HepG2 (cell line): ENCODE results near the gene PTPA. TPM values are rescaled to one million over a fixed set of nuclear protein-coding genes. Genes with fewer than 3 reads are reported as not detected.

Experiments used
- ATAC-seq: fragments of 200-7000 bp; cut with Tn5 transposase; 3 replicates; pipeline ENCODE4 v1.9.1; 2020; ENCODE audit warnings: mild to moderate bottlenecking, moderate library complexity
- BruUV-seq: library from RNA; stranded (reverse); fragments of 400-500 nt; replicated peaks from 2 replicates; lab custom pipeline; 2021; lab: Mats Ljungman, UMichigan
- CTCF ChIA-PET: fragments of 300-600 bp; formaldehyde crosslinking; extraction: SDS; loops from one replicate; lab custom pipeline; 2021; ENCODE audit warnings: low total read pairs, inconsistent platforms, low intra/inter-chr PET ratio; lab: Yijun Ruan, JAX
- POLR2A ChIA-PET: fragments of 350-600 bp; sonication (Branson Sonifier 250); formaldehyde crosslinking; loops from one replicate; lab custom pipeline; 2020; ENCODE audit warnings: antibody characterized with exemption, inconsistent platforms; lab: Yijun Ruan, JAX
- DNase-seq: peaks from one replicate; pipeline ENCODE4 v3.0.0-alpha.2; 2015; ENCODE audit warnings: low spot score
- FAIRE-seq: peaks from 3 replicates; lab custom pipeline; 2011; peaks lifted over from hg19 to GRCh38; lab: Jason Lieb, UNC
- H2AFZ ChIP-seq: one replicate; pipeline ENCODE4 v1.6.1; 2011; ENCODE audit warnings: low read length, inconsistent platforms
- H3K27ac ChIP-seq: fragments of 300-600 bp; 3 replicates; pipeline ENCODE4 v1.8.0; 2011; ENCODE audit warnings: mixed run types, mild to moderate bottlenecking, mixed read lengths, low read length, inconsistent platforms; ENCODE audit not compliant: insufficient read depth; ENCODE audit errors: extremely low read length
- H3K27me3 ChIP-seq, 2 experiments: fragments of 200-600 bp in 1 of 2; 2 replicates in 1 of 2; 3 replicates in 1 of 2; pipeline versions ENCODE4 v1.6.0 to v1.8.0; 2011; ENCODE audit warnings: low read length in 2 of 2, mild to moderate bottlenecking in 2 of 2, moderate library complexity in 2 of 2, inconsistent platforms in 1 of 2; ENCODE audit not compliant: insufficient read depth in 2 of 2, control insufficient read depth in 1 of 2
- H3K36me3 ChIP-seq, 2 experiments: fragments of 200-600 bp in 1 of 2; replicated peaks in 1 of 2; 2 replicates in 1 of 2; 3 replicates in 1 of 2; pipeline versions ENCODE4 v1.5.1 to v1.8.0; 2011; ENCODE audit warnings: low read length in 2 of 2, inconsistent platforms in 1 of 2; ENCODE audit not compliant: insufficient read depth in 2 of 2, control insufficient read depth in 1 of 2
- H3K4me1 ChIP-seq: 2 replicates; pipeline ENCODE4 v1.5.1; 2012; ENCODE audit warnings: low read length, inconsistent platforms; ENCODE audit not compliant: insufficient read depth
- H3K4me2 ChIP-seq: 2 replicates; pipeline ENCODE4 v1.6.0; 2011; ENCODE audit warnings: low read depth, low read length, inconsistent platforms
- H3K4me3 ChIP-seq, 3 experiments: fragments of 200-600 bp in 1 of 3; sonication (generic), shearing (Covaris generic) in 1 of 3; replicated peaks in 1 of 3; 2 replicates each; pipeline ENCODE4 v1.5.1; 2011 to 2016; ENCODE audit warnings: low read length in 3 of 3, inconsistent platforms in 2 of 3, low read depth in 2 of 3, mild to moderate bottlenecking in 2 of 3, control low read depth in 1 of 3, mixed read lengths in 1 of 3; ENCODE audit not compliant: insufficient read depth in 1 of 3
- H3K79me2 ChIP-seq: one replicate; pipeline ENCODE4 v1.6.1; 2011; ENCODE audit warnings: low read length, inconsistent platforms; ENCODE audit not compliant: insufficient read depth
- H3K9ac ChIP-seq: 2 replicates; pipeline ENCODE4 v1.6.0; 2011; ENCODE audit warnings: mild to moderate bottlenecking, low read depth, low read length, inconsistent platforms; ENCODE audit not compliant: insufficient read depth
- H3K9me3 ChIP-seq: 2 replicates; pipeline ENCODE4 v1.5.1; 2012; ENCODE audit warnings: mild to moderate bottlenecking, low read length
- H4K20me1 ChIP-seq: 2 replicates; pipeline ENCODE4 v1.6.0; 2011; ENCODE audit warnings: inconsistent platforms, mild to moderate bottlenecking, low read length, moderate library complexity; ENCODE audit not compliant: insufficient read depth
- BORCS8-MEF2B ChIP-seq: sonication (generic); formaldehyde crosslinking; IDR thresholded peaks from 2 replicates; pipeline ENCODE4 v1.8.0; 2022; ENCODE audit warnings: mild to moderate bottlenecking, missing genetic modification reagents
- IRF1 ChIP-seq: sonication (generic); formaldehyde crosslinking; IDR thresholded peaks from 2 replicates; pipeline ENCODE4 v1.4.0; 2020; ENCODE audit warnings: low read depth, mild to moderate bottlenecking, missing genetic modification reagents
- NKX3-1 ChIP-seq: sonication (generic); formaldehyde crosslinking; IDR thresholded peaks from 2 replicates; pipeline ENCODE4 v1.5.0; 2020; ENCODE audit warnings: missing genetic modification reagents
- REL ChIP-seq: sonication (generic); formaldehyde crosslinking; conservative IDR thresholded peaks from 2 replicates; pipeline ENCODE4 v1.8.0; 2022; ENCODE audit warnings: mild to moderate bottlenecking, missing genetic modification reagents, moderate library complexity
- SAFB2 ChIP-seq: sonication (generic); formaldehyde crosslinking; IDR thresholded peaks from 2 replicates; pipeline ENCODE4 v1.5.1; 2020; ENCODE audit warnings: missing genetic modification reagents, low read depth, mild to moderate bottlenecking, borderline replicate concordance
- TMF1 ChIP-seq: sonication (generic); formaldehyde crosslinking; IDR thresholded peaks from 2 replicates; pipeline ENCODE4 v1.8.1; 2022; ENCODE audit warnings: low read depth, missing genetic modification reagents
- TRIM24 ChIP-seq: sonication (generic); formaldehyde crosslinking; IDR thresholded peaks from 2 replicates; pipeline ENCODE4 v1.8.0; 2022; ENCODE audit warnings: mild to moderate bottlenecking, missing genetic modification reagents
- ZEB1 ChIP-seq: IDR thresholded peaks from 2 replicates; pipeline ENCODE4 v1.6.1; 2012; ENCODE audit warnings: mild to moderate bottlenecking, low read depth, inconsistent platforms; ENCODE audit not compliant: insufficient replicate concordance
- ZNF574 ChIP-seq: sonication (generic); formaldehyde crosslinking; IDR thresholded peaks from 2 replicates; pipeline ENCODE4 v1.4.0; 2020; ENCODE audit warnings: missing genetic modification reagents
- ZNF775 ChIP-seq: sonication (generic); formaldehyde crosslinking; IDR thresholded peaks from 2 replicates; pipeline ENCODE4 v1.4.0; 2020; ENCODE audit warnings: missing genetic modification reagents, mild to moderate bottlenecking, moderate library complexity, borderline replicate concordance
- WGBS: methylation state at CpG from one replicate; pipeline ENCODE4 v1.1.6; 2017; ENCODE audit warnings: low lambda C conversion rate; 5-methylcytosine and 5-hydroxymethylcytosine counted together
- in situ Hi-C: cut with HindIII; loops from 2 replicates; pipeline ENCODE4 v1.10.0; 2017; ENCODE audit warnings: low pct_unique_long_range_greater_than_20kb; ENCODE audit not compliant: extremely low pct_ligation_motif_present
- intact Hi-C: fragments of 100-400 bp; cut with micrococcal nuclease; formaldehyde crosslinking; loops from one replicate; pipeline ENCODE4 v1.10.0; 2022; ENCODE audit not compliant: unreplicated experiment
- polyA plus RNA-seq, 8 experiments: library from polyadenylated mRNA; depleted of rRNA in 3 of 8; stranded (reverse) in 7 of 8; unstranded in 1 of 8; fragments of >200 nt; fragmentation: Illumina TruSeq in 4 of 8; extraction: Trizol in 4 of 8; gene quantifications; 2 replicates each; pipeline versions ENCODE4 v1.2.1 to v1.2.3, GENCODE V29; 2011 to 2016; ENCODE audit warnings: low read depth in 4 of 8, missing spikeins in 1 of 8, mixed read lengths in 1 of 8; ENCODE audit not compliant: insufficient read depth in 1 of 8
- total RNA-seq, 5 experiments: library from RNA; depleted of rRNA; stranded (reverse); fragments of >200 nt; fragmentation: Illumina TruSeq; extraction: Trizol; gene quantifications; 2 replicates each; pipeline ENCODE4 v1.2.3, GENCODE V29; 2016; ENCODE audit warnings: low read depth in 1 of 5

PTPA gene
- total and polyA plus RNA-seq, 2 of the 13 experiments (the other 11 are each of a cell fraction or from before 2014, with no cell fraction given) = 79.3 to 105 TPM

- H3K4me2 ChIP-seq = peak overlapping the region; percentile 80
- DNase-seq (no peak), FAIRE-seq (no peak), ATAC-seq (no peak)
- intact Hi-C loops (loop anchor here (5.0 to 10.0 kb wide), 4 partner anchors 36 to 446 kb away; partner anchors contain the start of genes C9orf50 and NTMT1), in situ Hi-C loops (loop anchor here (5.0 to 10.0 kb wide), 3 partner anchors 36 to 436 kb away; no protein-coding TSS in a partner anchor)
- H3K9ac ChIP-seq = peak overlapping the region; percentile 43; the same call in 1 of the 2 replicates
- H4K20me1 ChIP-seq = peaks cover 3% of the 10 kb centered on the region; the same call in 1 of the 2 replicates
- no peaks in the 10 kb centered on the region for H3K9me3 ChIP-seq
- no peaks in the 10 kb centered on the region for H3K36me3 ChIP-seq
- CTCF ChIA-PET = no interaction called here
- H3K79me2 ChIP-seq = peaks cover 5% of the 10 kb centered on the region
- H3K4me3 ChIP-seq = peak overlapping the region in 2 of 3 experiments; percentile 22 to 94; a peak in 3 of 6 replicates
- WGBS = 24% methylated on average over 11 of the region's 45 CpGs
- H3K4me1 ChIP-seq = peaks cover 60% of the 10 kb centered on the region
- no peak overlapping the region for H2AFZ ChIP-seq
- no peak overlapping the region for H3K27ac ChIP-seq
- H3K27me3 ChIP-seq = peaks cover 4 to 28% of the 10 kb centered on the region in 2 experiments
- POLR2A ChIA-PET = interaction anchor here (0.5 to 5.6 kb wide), 47 partner anchors 11 to 448 kb away, joined by 3 to 55 read pairs (median 4); partner anchors contain the start of genes C9orf50 and NTMT1
- no TSS peak for BruUV-seq
- TF ChIP-seq REL (CRISPR knock-in tag) (0 out of 2 replicates have a peak, but pooled peaks have one; percentile 13), IRF1 (no peak), ZNF775 (CRISPR knock-in tag) (no peak), ZEB1 (peak; percentile 13), TRIM24 (CRISPR knock-in tag) (no peak), BORCS8-MEF2B (CRISPR knock-in tag) (0 out of 2 replicates have a peak, but pooled peaks have one; percentile 4), TMF1 (CRISPR knock-in tag) (0 out of 2 replicates have a peak, but pooled peaks have one; percentile 12), SAFB2 (peak; percentile 5; the same call in 1 of the 2 replicates), NKX3-1 (no peak), ZNF574 (CRISPR knock-in tag) (no peak)
Observed at GRCh38 chr9:129178568-129179382, 67.6 kb downstream of the PTPA start.
